PC-3 (cell line): ENCODE results near the gene GOLGA1. TPM values are rescaled to one million over a fixed set of nuclear protein-coding genes. Genes with fewer than 3 reads are reported as not detected.
A peak's percentile ranks its signal among the peaks of the same experiment; 100 is the strongest.

Experiments used
- ATAC-seq: fragments of 200-7000 bp; cut with Tn5 transposase; 2 replicates; pipeline ENCODE4 v1.9.1; 2020; ENCODE audit warnings: mild to moderate bottlenecking, moderate library complexity
- BruUV-seq: library from RNA; stranded (reverse); fragments of 400-500 nt; replicated peaks from 2 replicates; lab custom pipeline; 2021; lab: Mats Ljungman, UMichigan
- CTCF ChIA-PET: fragments of 300-600 bp; sonication (Branson Sonifier 250); formaldehyde crosslinking; loops from one replicate; lab custom pipeline; 2022; ENCODE audit warnings: antibody characterized with exemption; lab: Charles Lee
- POLR2A ChIA-PET: fragments of 300-600 bp; sonication (Branson Sonifier 250); formaldehyde crosslinking; loops from one replicate; lab custom pipeline; 2022; ENCODE audit warnings: antibody characterized with exemption; ENCODE audit not compliant: unreplicated experiment; lab: Charles Lee
- DNase-seq: peaks from one replicate; pipeline ENCODE4 v3.0.0-alpha.2; 2015
- H2AFZ ChIP-seq: fragments of 300-600 bp; sonication (generic); 2 replicates; pipeline ENCODE4 v1.6.0; 2016; ENCODE audit warnings: antibody characterized with exemption, low read length
- H3F3A ChIP-seq: fragments of 300-600 bp; sonication (generic); one replicate; pipeline ENCODE4 v1.6.0; 2017; ENCODE audit warnings: antibody characterized with exemption, low read length, control low read depth, mild to moderate bottlenecking; ENCODE audit not compliant: unreplicated experiment
- H3K27ac ChIP-seq: fragments of 300-600 bp; sonication (generic); 2 replicates; pipeline ENCODE4 v1.5.1; 2016; ENCODE audit warnings: mild to moderate bottlenecking, low read length
- H3K27me3 ChIP-seq: fragments of 300-600 bp; sonication (generic); 2 replicates; pipeline ENCODE4 v1.6.1; 2016; ENCODE audit warnings: low read length, mixed read lengths
- H3K36me3 ChIP-seq: fragments of 300-600 bp; sonication (generic); 2 replicates; pipeline ENCODE4 v1.6.1; 2016; ENCODE audit warnings: low read depth, mixed run types, low read length, mixed read lengths
- H3K4me1 ChIP-seq: fragments of 300-600 bp; sonication (generic); 2 replicates; pipeline ENCODE4 v1.5.1; 2016; ENCODE audit warnings: low read length; ENCODE audit not compliant: insufficient read depth
- H3K4me2 ChIP-seq: fragments of 300-600 bp; sonication (generic); 2 replicates; pipeline ENCODE4 v1.6.0; 2016; ENCODE audit warnings: low read length
- H3K4me3 ChIP-seq: fragments of 300-600 bp; sonication (generic); 2 replicates; pipeline ENCODE4 v1.5.1; 2016; ENCODE audit warnings: mild to moderate bottlenecking, low read length, mixed read lengths
- H3K79me2 ChIP-seq: fragments of 300-600 bp; sonication (generic); 2 replicates; pipeline ENCODE4 v1.6.1; 2017; ENCODE audit warnings: low read length, mixed read lengths
- H3K9ac ChIP-seq: fragments of 300-600 bp; sonication (generic); 2 replicates; pipeline ENCODE4 v1.6.0; 2016; ENCODE audit warnings: mild to moderate bottlenecking, low read length
- H3K9me2 ChIP-seq: fragments of 300-600 bp; sonication (generic); replicated peaks from 2 replicates; pipeline ENCODE4 v1.6.1; 2016; ENCODE audit warnings: mixed run types, low read length, mixed read lengths
- H3K9me3 ChIP-seq: fragments of 300-600 bp; sonication (generic); 2 replicates; pipeline ENCODE4 v1.6.1; 2016; ENCODE audit warnings: low read length, mixed read lengths
- H4K20me1 ChIP-seq: fragments of 300-600 bp; sonication (generic); 2 replicates; pipeline ENCODE4 v1.6.1; 2016; ENCODE audit warnings: low read length, mixed read lengths
- CTCF ChIP-seq: fragments of 300-600 bp; sonication (generic); conservative IDR thresholded peaks from 2 replicates; pipeline ENCODE4 v1.5.1; 2017; ENCODE audit warnings: antibody characterized with exemption, low read depth, mild to moderate bottlenecking, low read length
- EZH2 ChIP-seq: fragments of 300-600 bp; sonication (generic); IDR thresholded peaks from one replicate; pipeline ENCODE4 v1.6.1; 2017; ENCODE audit warnings: antibody characterized with exemption, mild to moderate bottlenecking, low read length; ENCODE audit not compliant: unreplicated experiment
- EZH2phosphoT487 ChIP-seq: fragments of 300-600 bp; sonication (generic); IDR thresholded peaks from 2 replicates; pipeline ENCODE4 v1.6.1; 2018; ENCODE audit warnings: mild to moderate bottlenecking, antibody characterized with exemption, low read length, borderline replicate concordance
- intact Hi-C: fragments of 100-400 bp; cut with micrococcal nuclease; formaldehyde crosslinking; loops from 2 replicates; pipeline ENCODE4 v1.9.0; 2023
- total RNA-seq: library from RNA; depleted of rRNA; stranded (reverse); fragments of >200 nt; gene quantifications from 2 replicates; pipeline ENCODE4 v1.2.3, GENCODE V29; 2014

The GOLGA1 gene
- total RNA-seq, 1 experiment from 2014 or later: 8.6 TPM

- Histone ChIP-seq H3K4me1 (peaks cover 12% of the 10 kb centered on the region), H3K27ac (0 out of 2 replicates have a peak overlapping the region, but pooled peaks have one; percentile 90), H3K4me3 (peak overlapping the region; percentile 92), H3K9ac (peak overlapping the region; percentile 94), H3K9me3 (no peaks in the 10 kb centered on the region), H2AFZ (peak overlapping the region; percentile 95), H3K4me2 (peak overlapping the region; percentile 95), H3F3A (no peaks in the 10 kb centered on the region), H4K20me1 (no peaks in the 10 kb centered on the region), H3K79me2 (peaks cover 6% of the 10 kb centered on the region; the same call in 1 of the 2 replicates), H3K36me3 (no peaks in the 10 kb centered on the region), H3K9me2 (no peaks in the 10 kb centered on the region), H3K27me3 (no peaks in the 10 kb centered on the region)
- CTCF ChIA-PET: no interaction called here
- BruUV-seq: no TSS peak
- intact Hi-C loops: loop anchor here (2.0 kb wide), 1 partner anchor 203 kb away; the partner anchor contains the start of gene SCAI
- POLR2A ChIA-PET: no interaction called here
- no peak for TF ChIP-seq EZH2phosphoT487
- TF ChIP-seq EZH2: no peak
- TF ChIP-seq CTCF: no peak
- no peak for ATAC-seq
- DNase-seq: no peak
Measured at GRCh38 chr9:124939944-124940343, 939 bp downstream of the GOLGA1 start.

- Histone ChIP-seq H2AFZ (no peak overlapping the region), H3K9me3 (no peaks in the 10 kb centered on the region), H3K4me3 (no peak overlapping the region), H3K27ac (no peak overlapping the region), H3K79me2 (no peaks in the 10 kb centered on the region), H3K36me3 (peaks cover 9% of the 10 kb centered on the region; the same call in 1 of the 2 replicates), H3K9ac (no peak overlapping the region), H3F3A (no peaks in the 10 kb centered on the region), H3K4me1 (no peaks in the 10 kb centered on the region), H4K20me1 (no peaks in the 10 kb centered on the region), H3K27me3 (no peaks in the 10 kb centered on the region), H3K4me2 (no peak overlapping the region), H3K9me2 (no peaks in the 10 kb centered on the region)
- POLR2A ChIA-PET: no interaction called here
- intact Hi-C loops: no loop called here
- DNase-seq: no peak
- no TSS peak for BruUV-seq
- no peak for ATAC-seq
- TF ChIP-seq CTCF (no peak), EZH2phosphoT487 (no peak), EZH2 (no peak)
- CTCF ChIA-PET: no interaction called here
Measured at GRCh38 chr9:124934290-124934689, 6.6 kb downstream of the GOLGA1 start.

- Histone ChIP-seq H3K27me3 (no peaks in the 10 kb centered on the region), H3K27ac (no peak overlapping the region), H3K4me2 (no peak overlapping the region), H3K9ac (no peak overlapping the region), H4K20me1 (no peaks in the 10 kb centered on the region), H2AFZ (no peak overlapping the region), H3K4me1 (no peaks in the 10 kb centered on the region), H3K9me3 (no peaks in the 10 kb centered on the region), H3K79me2 (no peaks in the 10 kb centered on the region), H3K36me3 (peaks cover 9% of the 10 kb centered on the region; the same call in 1 of the 2 replicates), H3K4me3 (no peak overlapping the region), H3F3A (no peaks in the 10 kb centered on the region), H3K9me2 (no peaks in the 10 kb centered on the region)
- TF ChIP-seq EZH2phosphoT487: no peak
- no peak for TF ChIP-seq EZH2
- TF ChIP-seq CTCF: no peak
- no peak for DNase-seq
- ChIA-PET CTCF (no interaction called here), POLR2A (no interaction called here)
- intact Hi-C loops: no loop called here
- ATAC-seq: no peak
- no TSS peak for BruUV-seq
Measured at GRCh38 chr9:124932333-124932732, 8.6 kb downstream of the GOLGA1 start.
